Uterus (tissue), 4 donors: ENCODE data around the gene PLXNA2. TPM values are rescaled to one million over a fixed set of nuclear protein-coding genes. Genes with fewer than 3 reads are reported as not detected.
A peak's percentile ranks its signal among the peaks of the same experiment; 100 is the strongest.

Experiments
- DNase-seq, 2 donors: peaks; one replicate each; pipeline ENCODE4 v3.0.0-alpha.2; 2019 to 2020
- H3K27ac ChIP-seq, 2 donors: fragments of 200-600 bp; sonication (generic); 1 replicate in 1 of 2; 2 replicates in 1 of 2; pipeline ENCODE4 v1.5.1; 2016 to 2018
- H3K27me3 ChIP-seq, 2 donors: fragments of 200-600 bp; sonication (generic); one replicate each; pipeline ENCODE4 v1.5.1; 2018 to 2019; ENCODE audit warnings: control low read depth in 1 of 2
- H3K36me3 ChIP-seq, 2 donors: fragments of 200-600 bp; sonication (generic); one replicate each; pipeline ENCODE4 v1.5.1; 2019; ENCODE audit warnings: control low read depth in 1 of 2
- H3K4me1 ChIP-seq, 2 donors: fragments of 200-600 bp; sonication (generic); one replicate each; pipeline ENCODE4 v1.5.1; 2018 to 2019; ENCODE audit warnings: control low read depth in 1 of 2
- H3K4me3 ChIP-seq, 2 donors: fragments of 200-600 bp; sonication (generic); 1 replicate in 1 of 2; 2 replicates in 1 of 2; pipeline ENCODE4 v1.5.1; 2018 to 2019; ENCODE audit warnings: mild to moderate bottlenecking in 1 of 2
- H3K9me3 ChIP-seq, 2 donors: fragments of 200-600 bp; sonication (generic); one replicate each; pipeline ENCODE4 v1.5.1; 2019; ENCODE audit warnings: control low read depth in 1 of 2
- CTCF ChIP-seq, 4 experiments: fragments of 200-600 bp in 2 of 4; fragments of 450-650 bp in 2 of 4; sonication (generic) in 2 of 4; IDR thresholded peaks; one replicate each; pipeline ENCODE4 v1.5.1; 2016 to 2019; ENCODE audit warnings: antibody characterized with exemption in 4 of 4, mild to moderate bottlenecking in 2 of 4, moderate library complexity in 1 of 4
- POLR2A ChIP-seq, 2 donors: fragments of 450-650 bp; IDR thresholded peaks; one replicate each; pipeline ENCODE4 v1.6.1; 2016; ENCODE audit warnings: antibody characterized with exemption in 2 of 2, mild to moderate bottlenecking in 1 of 2, moderate library complexity in 1 of 2
- intact Hi-C: fragments of 100-400 bp; cut with DNase I; formaldehyde crosslinking; loops from one replicate; pipeline ENCODE4 v1.15.1; 2023; ENCODE audit warnings: low total_unique reads
- total RNA-seq, 4 donors: library from RNA; depleted of rRNA in 3 of 4; stranded (reverse); fragments of >200 nt in 3 of 4; gene quantifications; one replicate each; pipeline versions ENCODE4 v1.1.0 to v1.2.4, GENCODE V29; 2014 to 2023
- donor health status: DM: yes; HTN: yes; CAD: no.

Gene PLXNA2
- total RNA-seq, 4 donors from 2014 or later, result 5.4 to 94.5 (median 9.5) TPM

GRCh38 chr1:208234721-208235120 lies 9.5 kb downstream of the PLXNA2 start:
- no peaks in the 10 kb centered on the region for H3K36me3 ChIP-seq
- no peaks in the 10 kb centered on the region for H3K27me3 ChIP-seq
- TF ChIP-seq POLR2A (IDR thresholded peaks at IDR 0.05), result no peak
- TF ChIP-seq CTCF (IDR thresholded peaks at IDR 0.05), result no peak
- H3K27ac ChIP-seq, result no peak overlapping the region
- H3K9me3 ChIP-seq, result no peaks in the 10 kb centered on the region
- H3K4me1 ChIP-seq, result peaks cover 12 to 18% of the 10 kb centered on the region in 2 donors
- no peak for DNase-seq
- no peak overlapping the region for H3K4me3 ChIP-seq
- intact Hi-C loops, result loop anchor here (10.0 kb wide), 1 partner anchor 60 kb away; no protein-coding TSS in a partner anchor

- intact Hi-C loops, result loop anchor here (10.0 kb wide), 1 partner anchor 59 kb away; no protein-coding TSS in a partner anchor
- no peak for TF ChIP-seq CTCF (IDR thresholded peaks at IDR 0.05)
- no peak for TF ChIP-seq POLR2A (IDR thresholded peaks at IDR 0.05)
- Histone ChIP-seq H3K9me3 (no peaks in the 10 kb centered on the region), H3K4me1 (peaks cover 16% of the 10 kb centered on the region in 2 donors), H3K27me3 (no peaks in the 10 kb centered on the region), H3K4me3 (no peak overlapping the region), H3K27ac (no peak overlapping the region), H3K36me3 (no peaks in the 10 kb centered on the region)
- no peak for DNase-seq
Observed at GRCh38 chr1:208233978-208234377, 10.2 kb downstream of the PLXNA2 start.

- intact Hi-C loops, result loop anchor here (10.0 kb wide), 1 partner anchor 59 kb away; no protein-coding TSS in a partner anchor
- no peaks in the 10 kb centered on the region for H3K9me3 ChIP-seq
- H3K36me3 ChIP-seq, result no peaks in the 10 kb centered on the region
- TF ChIP-seq POLR2A (IDR thresholded peaks at IDR 0.05), result no peak
- no peak for TF ChIP-seq CTCF (IDR thresholded peaks at IDR 0.05)
- H3K4me1 ChIP-seq, result peaks cover 16 to 18% of the 10 kb centered on the region in 2 donors
- no peak for DNase-seq
- H3K27me3 ChIP-seq, result no peaks in the 10 kb centered on the region
- H3K4me3 ChIP-seq, result no peak overlapping the region
- H3K27ac ChIP-seq, result peak overlapping the region in 1 of 2 donors; percentile 27
Observed at GRCh38 chr1:208233546-208233945, 10.6 kb downstream of the PLXNA2 start.

- peaks cover 16 to 18% of the 10 kb centered on the region in 2 donors for H3K4me1 ChIP-seq
Observed at GRCh38 chr1:208232662-208233038, 11.5 kb downstream of the PLXNA2 start.

More at GRCh38 chr1:208232662-208233038, 11.5 kb downstream of the PLXNA2 start:
- Histone ChIP-seq H3K9me3 (no peaks in the 10 kb centered on the region), H3K27me3 (no peaks in the 10 kb centered on the region), H3K4me3 (no peak overlapping the region), H3K36me3 (no peaks in the 10 kb centered on the region), H3K27ac (peak overlapping the region; percentile 25 to 65)
- DNase-seq, result no peak
- no peak for TF ChIP-seq POLR2A (IDR thresholded peaks at IDR 0.05)
- TF ChIP-seq CTCF (IDR thresholded peaks at IDR 0.05), result no peak
- intact Hi-C loops, result loop anchor here (10.0 kb wide), 1 partner anchor 58 kb away; no protein-coding TSS in a partner anchor
